Fibroblast of villous mesenchyme (primary cell): ENCODE measurements around the gene SNX30. TPM values are rescaled to one million over a fixed set of nuclear protein-coding genes. Genes with fewer than 3 reads are reported as not detected.

ENCODE experiments used
- DNase-seq: peaks from one replicate; pipeline ENCODE4 v3.0.0-alpha.2; 2010; ENCODE audit warnings: low read depth
- H3K4me3 ChIP-seq: 2 replicates; pipeline ENCODE4 v1.5.1; 2011; ENCODE audit warnings: low read depth, mild to moderate bottlenecking, low read length
- total RNA-seq: library from RNA; depleted of rRNA; stranded (reverse); fragments of >200 nt; gene quantifications from 2 replicates; pipeline ENCODE4 v1.2.3, GENCODE V29; 2012
- TF ChIP-seq, protein P1 (sequence below): IDR thresholded peaks from 2 replicates; pipeline ENCODE4 v1.5.1; 2012; ENCODE audit warnings: low read depth, mild to moderate bottlenecking, low read length; ENCODE audit not compliant: insufficient read depth

Gene SNX30
- total RNA-seq, 1 donor: 27.6 TPM

DNA sequence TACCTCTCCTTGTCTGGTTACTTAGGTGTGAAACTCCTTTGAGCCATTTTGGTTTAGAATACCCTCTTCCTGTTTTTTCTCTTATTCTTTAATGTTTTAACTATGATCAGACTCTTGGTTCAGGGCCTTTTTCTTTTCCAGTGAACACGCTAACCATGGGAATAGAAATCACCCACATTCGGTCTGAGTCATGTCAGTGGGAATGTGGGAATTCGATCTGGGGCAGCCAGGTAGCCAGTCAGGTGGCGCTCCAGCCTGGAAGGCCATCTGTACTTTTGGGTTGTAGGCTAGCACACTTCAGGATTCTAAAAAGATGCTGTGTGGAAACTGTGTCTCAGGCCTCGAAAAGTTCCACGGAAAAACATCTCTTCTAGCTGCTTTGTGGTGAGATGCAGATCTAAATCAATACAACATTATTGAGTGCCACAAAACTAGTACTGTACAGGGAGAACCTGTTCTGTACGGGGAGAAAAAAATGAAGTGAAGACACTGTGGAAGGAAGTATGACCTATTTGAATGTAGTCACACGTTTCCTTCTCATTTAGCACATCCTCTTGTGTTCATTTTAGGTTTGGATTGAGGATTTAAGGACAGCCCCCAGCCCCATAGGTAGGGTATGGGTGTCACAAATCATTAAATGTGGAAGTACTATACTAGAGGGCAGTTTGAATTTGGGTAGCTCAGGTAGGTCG, 36.4 kb downstream of the SNX30 start:
- H3K4me3 ChIP-seq: no peak overlapping the region
- TF ChIP-seq, protein P1, sequence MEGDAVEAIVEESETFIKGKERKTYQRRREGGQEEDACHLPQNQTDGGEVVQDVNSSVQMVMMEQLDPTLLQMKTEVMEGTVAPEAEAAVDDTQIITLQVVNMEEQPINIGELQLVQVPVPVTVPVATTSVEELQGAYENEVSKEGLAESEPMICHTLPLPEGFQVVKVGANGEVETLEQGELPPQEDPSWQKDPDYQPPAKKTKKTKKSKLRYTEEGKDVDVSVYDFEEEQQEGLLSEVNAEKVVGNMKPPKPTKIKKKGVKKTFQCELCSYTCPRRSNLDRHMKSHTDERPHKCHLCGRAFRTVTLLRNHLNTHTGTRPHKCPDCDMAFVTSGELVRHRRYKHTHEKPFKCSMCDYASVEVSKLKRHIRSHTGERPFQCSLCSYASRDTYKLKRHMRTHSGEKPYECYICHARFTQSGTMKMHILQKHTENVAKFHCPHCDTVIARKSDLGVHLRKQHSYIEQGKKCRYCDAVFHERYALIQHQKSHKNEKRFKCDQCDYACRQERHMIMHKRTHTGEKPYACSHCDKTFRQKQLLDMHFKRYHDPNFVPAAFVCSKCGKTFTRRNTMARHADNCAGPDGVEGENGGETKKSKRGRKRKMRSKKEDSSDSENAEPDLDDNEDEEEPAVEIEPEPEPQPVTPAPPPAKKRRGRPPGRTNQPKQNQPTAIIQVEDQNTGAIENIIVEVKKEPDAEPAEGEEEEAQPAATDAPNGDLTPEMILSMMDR: no peak
- no peak for DNase-seq

DNA sequence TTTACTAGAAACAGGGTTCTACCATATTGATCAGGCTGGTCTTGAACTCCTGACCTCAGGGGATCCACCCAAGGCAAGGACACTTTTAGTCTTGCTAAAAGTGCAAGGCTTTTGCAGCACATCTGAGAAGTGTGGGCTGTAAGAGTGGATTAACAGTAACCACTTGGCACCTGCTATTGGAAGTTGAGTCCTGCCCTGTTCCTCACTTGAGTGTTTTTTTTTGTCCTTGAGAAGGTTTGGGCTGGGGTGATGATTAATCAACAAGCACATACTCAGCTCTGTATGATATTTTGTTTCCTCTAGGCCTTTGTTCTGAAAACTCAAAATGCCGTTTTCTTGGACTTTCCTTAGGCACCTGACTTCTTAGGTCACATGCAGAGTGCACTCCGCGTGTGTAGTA, 37.4 kb downstream of the SNX30 start:
- DNase-seq: no peak

DNA sequence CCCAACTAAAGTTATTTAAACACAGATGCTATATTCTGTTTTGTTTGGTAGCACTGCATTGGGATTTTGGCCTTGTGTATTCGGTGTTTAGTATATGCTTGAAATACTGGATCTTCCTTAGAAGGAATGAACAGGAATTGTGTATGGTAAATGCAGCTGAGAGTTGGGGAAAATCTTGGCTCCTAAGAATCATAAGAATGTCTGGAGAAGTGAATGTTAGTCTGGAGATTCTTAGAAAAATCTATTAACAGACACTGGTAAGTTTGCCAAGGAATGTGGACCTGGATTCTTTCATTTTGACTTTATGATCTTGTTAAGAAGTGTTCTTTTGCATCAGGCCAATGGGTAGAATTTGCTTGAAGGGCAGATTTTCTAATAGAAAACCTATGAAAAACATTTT, 38.9 kb downstream of the SNX30 start:
- DNase-seq: peak; percentile 93
- no peak overlapping the region for H3K4me3 ChIP-seq
- TF ChIP-seq, protein P1: no peak

More for the DNA sequence above, 37.4 kb downstream of the SNX30 start:
- no peak overlapping the region for H3K4me3 ChIP-seq
- TF ChIP-seq, protein P1: no peak

DNA sequence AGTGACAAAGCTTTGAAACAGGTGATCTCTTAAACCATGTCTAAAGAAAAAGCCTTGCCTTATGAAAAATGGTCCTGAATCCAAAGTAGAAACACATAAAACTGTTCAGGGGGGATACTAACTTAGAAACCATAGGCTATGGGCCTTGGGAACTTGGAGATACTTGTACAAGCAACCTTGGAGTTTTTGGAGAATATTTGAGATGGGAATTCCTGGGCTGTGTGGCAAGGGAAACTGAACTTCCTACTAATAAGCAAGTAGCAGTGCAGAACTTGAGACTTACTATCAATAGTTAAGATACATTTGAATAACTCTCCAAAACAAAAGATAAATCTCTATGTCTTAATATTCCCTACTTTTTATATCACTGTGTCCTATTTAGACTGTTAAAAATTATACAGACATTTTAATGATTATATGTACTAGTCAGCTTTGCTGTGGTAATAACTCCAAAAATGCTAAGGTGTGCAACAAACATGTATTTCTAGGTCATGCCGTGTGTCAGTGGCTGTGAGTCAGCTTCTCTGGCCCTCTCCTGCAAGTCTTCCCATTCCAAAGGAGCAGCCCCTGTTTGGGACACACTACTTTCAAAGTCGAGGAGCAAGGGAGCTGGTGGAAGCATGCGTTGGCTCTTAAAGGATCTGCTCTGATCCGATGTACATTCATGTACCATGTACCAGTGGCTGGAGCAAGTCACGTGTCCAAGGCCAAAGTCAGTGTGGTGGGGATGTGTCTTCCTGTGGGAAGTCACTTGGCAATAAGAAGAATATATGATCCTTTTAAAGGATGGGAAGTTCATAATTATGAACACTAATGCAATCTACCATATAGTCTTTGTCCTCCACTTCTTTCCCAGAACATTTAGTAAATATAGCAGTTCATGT, 39.6 kb downstream of the SNX30 start:
- no peak overlapping the region for H3K4me3 ChIP-seq
- no peak for DNase-seq
- TF ChIP-seq, protein P1: no peak

DNA sequence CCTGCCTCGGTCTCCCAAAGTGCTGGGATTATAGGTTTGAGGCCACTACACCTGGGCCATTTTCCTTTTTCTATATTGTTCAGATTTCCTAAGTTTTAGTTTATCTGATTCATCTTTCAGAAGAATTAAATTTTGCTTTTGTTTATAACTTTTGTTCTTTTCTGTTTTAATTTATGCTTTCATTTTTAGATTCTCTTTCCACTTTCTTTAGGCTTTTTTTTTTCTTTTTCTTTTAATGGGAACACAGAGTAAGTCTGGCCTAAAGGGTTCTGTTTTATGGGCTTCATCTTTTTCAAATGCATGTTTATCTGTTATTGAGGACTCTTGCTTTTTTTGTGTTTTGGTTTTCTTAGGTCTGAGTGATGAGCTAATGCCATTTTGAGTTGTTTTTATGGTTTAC, 42.1 kb downstream of the SNX30 start:
- no peak overlapping the region for H3K4me3 ChIP-seq
- no peak for DNase-seq
- TF ChIP-seq, protein P1: no peak

DNA sequence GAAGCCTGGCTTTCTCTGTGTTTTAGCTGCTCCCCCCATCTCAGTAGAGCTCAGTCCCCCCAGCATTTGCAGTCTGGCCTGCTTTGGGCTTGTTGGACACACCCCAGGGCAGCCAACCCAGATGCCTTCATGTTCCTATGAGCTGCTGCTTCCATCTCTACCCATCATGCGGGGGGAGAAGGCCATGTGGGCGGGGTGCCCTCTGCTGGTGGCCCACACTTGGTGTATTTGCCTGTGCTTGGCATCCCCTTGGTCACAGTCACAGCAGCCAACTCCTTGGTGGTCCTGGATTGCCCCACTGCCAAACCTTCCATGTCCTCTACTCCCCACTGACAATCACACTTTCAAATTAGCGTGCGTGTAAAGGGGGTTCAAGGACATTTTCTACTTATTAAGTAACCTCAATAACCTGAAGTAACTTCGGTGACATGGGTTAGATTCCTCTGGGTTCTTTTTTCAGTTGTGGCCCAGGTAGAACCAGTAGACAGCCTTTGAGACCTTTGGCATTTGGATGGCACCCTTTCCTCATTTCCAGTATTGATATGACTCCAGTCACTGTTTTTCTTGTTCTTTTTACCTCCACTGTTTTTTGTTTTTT, 42.8 kb downstream of the SNX30 start:
- TF ChIP-seq, protein P1: peak; percentile 83
- no peak overlapping the region for H3K4me3 ChIP-seq
- peak; percentile 65 for DNase-seq
